GM12878 (cell line): ENCODE data around the gene FUT3. TPM values are rescaled to one million over a fixed set of nuclear protein-coding genes. Genes with fewer than 3 reads are reported as not detected.

ENCODE experiments used
- ATAC-seq: fragments of 200-7000 bp; cut with Tn5 transposase; 3 replicates; pipeline ENCODE4 v1.9.1; 2020; ENCODE audit warnings: mild to moderate bottlenecking, moderate library complexity
- BruUV-seq: library from RNA; stranded (reverse); fragments of 400-500 nt; replicated peaks from 2 replicates; lab custom pipeline; 2021; lab: Mats Ljungman, UMichigan
- CTCF ChIA-PET: fragments of 300-600 bp; sonication (Branson Sonifier 250); formaldehyde crosslinking; extraction: SDS; loops from one replicate; lab custom pipeline; 2021; ENCODE audit warnings: inconsistent platforms; lab: Yijun Ruan, JAX
- POLR2A ChIA-PET: fragments of 350-600 bp; formaldehyde crosslinking; extraction: SDS; loops from one replicate; lab custom pipeline; 2021; ENCODE audit warnings: inconsistent platforms; lab: Charles Lee
- RAD21 ChIA-PET: fragments of 300-600 bp; sonication (Branson Sonifier 250); formaldehyde crosslinking; loops from one replicate; lab custom pipeline; 2023; ENCODE audit warnings: antibody characterized with exemption; ENCODE audit not compliant: unreplicated experiment; lab: Charles Lee
- SMC1A ChIA-PET: fragments of 300-600 bp; sonication (Branson Sonifier 250); formaldehyde crosslinking; loops from one replicate; lab custom pipeline; 2023; ENCODE audit not compliant: unreplicated experiment, uncharacterized antibody; lab: Charles Lee
- DNase-seq: peaks from one replicate; pipeline ENCODE4 v3.0.0-alpha.2; 2011; ENCODE audit warnings: low read depth, low spot score
- FAIRE-seq: peaks from 3 replicates; lab custom pipeline; 2011; peaks lifted over from hg19 to GRCh38; lab: Jason Lieb, UNC
- H2AFZ ChIP-seq: 2 replicates; pipeline ENCODE4 v1.6.0; 2011; ENCODE audit warnings: low read depth, low read length, control low read depth; ENCODE audit not compliant: control insufficient read depth
- H3K27ac ChIP-seq: 2 replicates; pipeline ENCODE4 v1.5.1; 2011; ENCODE audit warnings: control low read depth; ENCODE audit not compliant: control insufficient read depth, insufficient read depth
- H3K27me3 ChIP-seq, 2 experiments: replicated peaks in 1 of 2; 2 replicates each; pipeline versions ENCODE4 v1.6.0 to v1.6.1; 2011; ENCODE audit warnings: low read length in 1 of 2; ENCODE audit not compliant: control insufficient read depth in 2 of 2, insufficient read depth in 2 of 2
- H3K36me3 ChIP-seq, 2 experiments: 2 replicates each; pipeline ENCODE4 v1.5.1; 2011; ENCODE audit warnings: low read length in 1 of 2; ENCODE audit not compliant: control insufficient read depth in 2 of 2, insufficient read depth in 2 of 2
- H3K4me1 ChIP-seq: 2 replicates; pipeline ENCODE4 v1.6.1; 2011; ENCODE audit warnings: mild to moderate bottlenecking, low read length, moderate library complexity, mixed read lengths; ENCODE audit not compliant: control insufficient read depth, insufficient read depth
- H3K4me2 ChIP-seq: 2 replicates; pipeline ENCODE4 v1.6.0; 2011; ENCODE audit warnings: control low read depth; ENCODE audit not compliant: control insufficient read depth, insufficient read depth
- H3K4me3 ChIP-seq: fragments of 200-600 bp; sonication (generic); 2 replicates; pipeline ENCODE4 v1.5.1; 2016
- H3K79me2 ChIP-seq: 2 replicates; pipeline ENCODE4 v1.6.0; 2011; ENCODE audit warnings: low read length; ENCODE audit not compliant: control insufficient read depth, insufficient read depth
- H3K9ac ChIP-seq: 2 replicates; pipeline ENCODE4 v1.8.0; 2011; ENCODE audit warnings: low read length, control low read depth, mixed read lengths; ENCODE audit not compliant: control insufficient read depth, insufficient read depth
- H3K9me3 ChIP-seq: replicated peaks from 3 replicates; pipeline ENCODE4 v1.5.1; 2011; ENCODE audit warnings: mild to moderate bottlenecking, low read length; ENCODE audit not compliant: control insufficient read depth, insufficient read depth
- H4K20me1 ChIP-seq: 2 replicates; pipeline ENCODE4 v1.6.0; 2011; ENCODE audit not compliant: control insufficient read depth, insufficient read depth
- CBFB ChIP-seq: IDR thresholded peaks from 2 replicates; pipeline ENCODE4 v1.6.1; 2016; ENCODE audit warnings: antibody characterized with exemption, low read depth
- CHD2 ChIP-seq: IDR thresholded peaks from 2 replicates; pipeline ENCODE4 v1.6.1; 2011; ENCODE audit warnings: low read depth, low read length, improper control_type of control experiment, borderline replicate concordance
- CREM ChIP-seq: IDR thresholded peaks from 2 replicates; pipeline ENCODE4 v1.6.1; 2014; ENCODE audit warnings: antibody characterized with exemption, low read depth
- EP300 ChIP-seq, 2 experiments: fragments of 150-350 bp in 1 of 2; IDR thresholded peaks; 2 replicates each; pipeline ENCODE4 v1.6.1; 2011 to 2012; ENCODE audit warnings: low read depth in 2 of 2, low read length in 2 of 2, borderline replicate concordance in 1 of 2, improper control_type of control experiment in 1 of 2, inconsistent platforms in 1 of 2; ENCODE audit not compliant: control insufficient read depth in 1 of 2
- FOXM1 ChIP-seq: IDR thresholded peaks from 2 replicates; pipeline ENCODE4 v1.6.1; 2012; ENCODE audit warnings: low read depth, mild to moderate bottlenecking, inconsistent platforms, low read length, moderate library complexity
- JUND ChIP-seq: IDR thresholded peaks from 2 replicates; pipeline ENCODE4 v1.6.1; 2012; ENCODE audit warnings: low read depth, mild to moderate bottlenecking, low read length, improper control_type of control experiment, moderate library complexity
- NBN ChIP-seq: fragments of 450-650 bp; IDR thresholded peaks from 2 replicates; pipeline ENCODE4 v1.6.1; 2016
- NRF1 ChIP-seq: conservative IDR thresholded peaks from 2 replicates; pipeline ENCODE4 v1.6.1; 2011; ENCODE audit warnings: mild to moderate bottlenecking, low read depth, low read length, improper control_type of control experiment
- PML ChIP-seq: IDR thresholded peaks from 2 replicates; pipeline ENCODE4 v1.6.1; 2012; ENCODE audit warnings: low read length, inconsistent platforms
- PRDM15 ChIP-seq: fragments of 450-650 bp; formaldehyde crosslinking; IDR thresholded peaks from 2 replicates; pipeline ENCODE4 v1.4.0; 2020; ENCODE audit warnings: mild to moderate bottlenecking, moderate library complexity
- RBBP5 ChIP-seq: fragments of 200-600 bp; sonication (generic); conservative IDR thresholded peaks from 2 replicates; pipeline ENCODE4 v1.6.1; 2016
- RFX5 ChIP-seq: IDR thresholded peaks from 2 replicates; pipeline ENCODE4 v1.6.1; 2011; ENCODE audit warnings: low read depth, low read length, improper control_type of control experiment
- STAT1 ChIP-seq: fragments of 450-650 bp; conservative IDR thresholded peaks from 2 replicates; pipeline ENCODE4 v1.6.1; 2014; ENCODE audit warnings: antibody characterized with exemption, mild to moderate bottlenecking
- TCF12 ChIP-seq: IDR thresholded peaks from 2 replicates; pipeline ENCODE4 v1.6.1; 2011; ENCODE audit warnings: low read depth, mild to moderate bottlenecking, low read length
- WGBS: methylation state at CpG from one replicate; pipeline ENCODE4 v1.1.6; 2016; ENCODE audit warnings: low lambda C conversion rate; ENCODE audit not compliant: insufficient replicate concordance, insufficient coverage; ENCODE audit errors: missing lambda C conversion rate; 5-methylcytosine and 5-hydroxymethylcytosine counted together
- in situ Hi-C: fragments of 300-500 bp; cut with MboI; formaldehyde crosslinking; loops from 9 replicates; pipeline ENCODE4 v1.14.3; 2018; ENCODE audit warnings: mixed read lengths
- intact Hi-C: fragments of 100-400 bp; cut with micrococcal nuclease; formaldehyde crosslinking; loops from one replicate; pipeline ENCODE4 v1.14.2; 2022; ENCODE audit not compliant: unreplicated experiment
- polyA plus RNA-seq, 11 experiments: library from polyadenylated mRNA; depleted of rRNA in 4 of 11; unstranded in 6 of 11; stranded (reverse) in 5 of 11; fragments of >200 nt; fragmentation: Nextera tagmentation in 4 of 11; fragmentation: Illumina TruSeq in 1 of 11; extraction: Ambion mirVana in 4 of 11; extraction: Trizol in 1 of 11; gene quantifications; 1 replicate in 1 of 11; 2 replicates in 10 of 11; pipeline versions ENCODE4 v1.2.1 to v1.2.3, GENCODE V29; 2011 to 2016; ENCODE audit warnings: inconsistent platforms in 2 of 11, missing spikeins in 2 of 11, low read depth in 1 of 11
- total RNA-seq, 4 experiments: library from RNA; depleted of rRNA in 3 of 4; stranded (reverse); fragments of >200 nt in 3 of 4; fragmentation: Illumina TruSeq in 1 of 4; extraction: Trizol in 1 of 4; gene quantifications; 2 replicates each; pipeline versions ENCODE4 v1.2.1 to v1.2.3, GENCODE V29; 2013 to 2021
- TF ChIP-seq, protein P1 (sequence below): IDR thresholded peaks from 2 replicates; pipeline ENCODE4 v1.6.1; 2012; ENCODE audit warnings: mild to moderate bottlenecking, low read depth, low read length

The FUT3 gene
- total and polyA plus RNA-seq, 10 of the 15 experiments (the other 5 are each of a cell fraction or from before 2014, with no cell fraction given) = 0.04 to 0.31 (median 0.07) TPM; not detected in 7

- ATAC-seq (no peak), DNase-seq (no peak), FAIRE-seq (no peak)
- Histone ChIP-seq H3K4me1 (no peaks in the 10 kb centered on the region), H2AFZ (no peak overlapping the region), H4K20me1 (no peaks in the 10 kb centered on the region), H3K36me3 (no peaks in the 10 kb centered on the region), H3K4me3 (no peak overlapping the region), H3K4me2 (no peak overlapping the region), H3K9ac (no peak overlapping the region), H3K79me2 (no peaks in the 10 kb centered on the region), H3K27ac (no peak overlapping the region), H3K9me3 (no peaks in the 10 kb centered on the region), H3K27me3 (no peaks in the 10 kb centered on the region)
- SMC1A ChIA-PET = no interaction called here
- RAD21 ChIA-PET = no interaction called here
- POLR2A ChIA-PET = no interaction called here
- intact Hi-C loops (no loop called here), in situ Hi-C loops (no loop called here)
- CTCF ChIA-PET = interaction anchor here (1.4 kb wide), 1 partner anchor 17 kb away, joined by 5 read pairs; no protein-coding TSS in a partner anchor
- BruUV-seq = no TSS peak
- TF ChIP-seq NRF1 = no peak
- no peak for TF ChIP-seq FOXM1
- TF ChIP-seq, protein P1, sequence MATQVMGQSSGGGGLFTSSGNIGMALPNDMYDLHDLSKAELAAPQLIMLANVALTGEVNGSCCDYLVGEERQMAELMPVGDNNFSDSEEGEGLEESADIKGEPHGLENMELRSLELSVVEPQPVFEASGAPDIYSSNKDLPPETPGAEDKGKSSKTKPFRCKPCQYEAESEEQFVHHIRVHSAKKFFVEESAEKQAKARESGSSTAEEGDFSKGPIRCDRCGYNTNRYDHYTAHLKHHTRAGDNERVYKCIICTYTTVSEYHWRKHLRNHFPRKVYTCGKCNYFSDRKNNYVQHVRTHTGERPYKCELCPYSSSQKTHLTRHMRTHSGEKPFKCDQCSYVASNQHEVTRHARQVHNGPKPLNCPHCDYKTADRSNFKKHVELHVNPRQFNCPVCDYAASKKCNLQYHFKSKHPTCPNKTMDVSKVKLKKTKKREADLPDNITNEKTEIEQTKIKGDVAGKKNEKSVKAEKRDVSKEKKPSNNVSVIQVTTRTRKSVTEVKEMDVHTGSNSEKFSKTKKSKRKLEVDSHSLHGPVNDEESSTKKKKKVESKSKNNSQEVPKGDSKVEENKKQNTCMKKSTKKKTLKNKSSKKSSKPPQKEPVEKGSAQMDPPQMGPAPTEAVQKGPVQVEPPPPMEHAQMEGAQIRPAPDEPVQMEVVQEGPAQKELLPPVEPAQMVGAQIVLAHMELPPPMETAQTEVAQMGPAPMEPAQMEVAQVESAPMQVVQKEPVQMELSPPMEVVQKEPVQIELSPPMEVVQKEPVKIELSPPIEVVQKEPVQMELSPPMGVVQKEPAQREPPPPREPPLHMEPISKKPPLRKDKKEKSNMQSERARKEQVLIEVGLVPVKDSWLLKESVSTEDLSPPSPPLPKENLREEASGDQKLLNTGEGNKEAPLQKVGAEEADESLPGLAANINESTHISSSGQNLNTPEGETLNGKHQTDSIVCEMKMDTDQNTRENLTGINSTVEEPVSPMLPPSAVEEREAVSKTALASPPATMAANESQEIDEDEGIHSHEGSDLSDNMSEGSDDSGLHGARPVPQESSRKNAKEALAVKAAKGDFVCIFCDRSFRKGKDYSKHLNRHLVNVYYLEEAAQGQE = no peak
- no peak for TF ChIP-seq RBBP5
- no peak for TF ChIP-seq PML
- TF ChIP-seq PRDM15 (CRISPR knock-in tag) = no peak
- TF ChIP-seq CREM = no peak
- TF ChIP-seq RFX5 = no peak
- TF ChIP-seq JUND = no peak
- no peak for TF ChIP-seq CBFB
- no peak for TF ChIP-seq CHD2
- TF ChIP-seq STAT1 = no peak
- TF ChIP-seq EP300 (IDR thresholded peaks at IDR 0.05; ENCODE audit: borderline replicate concordance in 1 of 2, control insufficient read depth in 1 of 2, low read depth in 2 of 2, low read length in 2 of 2) = no peak
- TF ChIP-seq NBN = no peak
- TF ChIP-seq TCF12 = no peak
- WGBS = 35% methylated on average over 6 of the region's 6 CpGs
Observed at GRCh38 chr19:5820785-5821184, 30.5 kb downstream of the FUT3 start.
